H1 (cell line): Measurements from ENCODE around the gene ZNF839.

ENCODE experiments used
- CEBPB ChIP-seq: IDR thresholded peaks from 2 replicates; pipeline ENCODE4 v1.6.1; 2012; ENCODE audit warnings: low read depth, low read length
- CTCF ChIP-seq, 3 experiments: IDR thresholded peaks; 1 replicate in 2 of 3; 2 replicates in 1 of 3; pipeline versions ENCODE4 v1.5.1 to v1.6.1; 2011; ENCODE audit warnings: low read length in 3 of 3, mild to moderate bottlenecking in 3 of 3, inconsistent platforms in 2 of 3, low read depth in 1 of 3, moderate library complexity in 1 of 3; ENCODE audit not compliant: insufficient read depth in 1 of 3; ENCODE audit errors: control extremely low read depth in 1 of 3
- NRF1 ChIP-seq: IDR thresholded peaks from 2 replicates; pipeline ENCODE4 v1.6.1; 2011; ENCODE audit warnings: mild to moderate bottlenecking, low read depth, low read length, improper control_type of control experiment
- POLR2A ChIP-seq, 2 experiments: IDR thresholded peaks; 1 replicate in 1 of 2; 2 replicates in 1 of 2; pipeline ENCODE4 v1.6.1; 2011; ENCODE audit warnings: low read depth in 2 of 2, low read length in 2 of 2, mild to moderate bottlenecking in 2 of 2; ENCODE audit errors: control extremely low read depth in 1 of 2
- POLR2AphosphoS5 ChIP-seq: IDR thresholded peaks from 2 replicates; pipeline ENCODE4 v1.6.1; 2011; ENCODE audit warnings: low read depth, low read length
- RAD21 ChIP-seq, 2 experiments: IDR thresholded peaks in 1 of 2; conservative IDR thresholded peaks in 1 of 2; 2 replicates each; pipeline ENCODE4 v1.6.1; 2011; ENCODE audit warnings: low read depth in 2 of 2, low read length in 2 of 2, improper control_type of control experiment in 1 of 2, inconsistent platforms in 1 of 2, mild to moderate bottlenecking in 1 of 2, moderate library complexity in 1 of 2
- SIN3A ChIP-seq, 2 experiments: IDR thresholded peaks in 1 of 2; conservative IDR thresholded peaks in 1 of 2; 2 replicates each; pipeline ENCODE4 v1.6.1; 2011 to 2012; ENCODE audit warnings: low read length in 2 of 2, improper control_type of control experiment in 1 of 2, low read depth in 1 of 2, mild to moderate bottlenecking in 1 of 2
- YY1 ChIP-seq: IDR thresholded peaks from 2 replicates; pipeline ENCODE4 v1.6.1; 2011; ENCODE audit warnings: low read depth, mild to moderate bottlenecking, low read length

GRCh38 chr14:102344485-102344884 is 24.9 kb downstream of the ZNF839 start:
- TF ChIP-seq RAD21 (IDR thresholded peaks at IDR 0.05 in 1 of 2, conservative IDR thresholded peaks at IDR 0.05 in 1 of 2; ENCODE audit: low read depth in 2 of 2, low read length in 2 of 2) = no peak
- TF ChIP-seq YY1 = no peak
- no peak for TF ChIP-seq POLR2AphosphoS5
- no peak for TF ChIP-seq CTCF (IDR thresholded peaks at IDR 0.05; ENCODE audit: control extremely low read depth in 1 of 3, insufficient read depth in 1 of 3, low read depth in 1 of 3, low read length in 3 of 3)
- TF ChIP-seq CEBPB = no peak
- TF ChIP-seq POLR2A (IDR thresholded peaks at IDR 0.05; ENCODE audit: control extremely low read depth in 1 of 2, low read depth in 2 of 2, low read length in 2 of 2) = no peak
- no peak for TF ChIP-seq NRF1
- TF ChIP-seq SIN3A (conservative IDR thresholded peaks at IDR 0.05 in 1 of 2, IDR thresholded peaks at IDR 0.05 in 1 of 2; ENCODE audit: low read depth in 1 of 2, low read length in 2 of 2) = no peak
